Sigmoid colon (tissue), 4 donors: ENCODE data around the gene ZSWIM6.

ENCODE experiments used
- CTCF ChIP-seq, 4 experiments: fragments of 450-650 bp in 3 of 4; fragments of 200-600 bp in 1 of 4; IDR thresholded peaks; one replicate each; pipeline ENCODE4 v1.5.1; 2016 to 2019; ENCODE audit warnings: antibody characterized with exemption in 4 of 4, mild to moderate bottlenecking in 3 of 4, moderate library complexity in 2 of 4
- EP300 ChIP-seq, 4 donors: sonication (generic); formaldehyde crosslinking; IDR thresholded peaks; one replicate each; pipeline ENCODE4 v1.6.1; 2017; ENCODE audit warnings: antibody characterized with exemption in 4 of 4
- POLR2A ChIP-seq, 2 donors: fragments of 450-650 bp; IDR thresholded peaks; one replicate each; pipeline ENCODE4 v1.6.1; 2016; ENCODE audit warnings: antibody characterized with exemption in 2 of 2, mild to moderate bottlenecking in 2 of 2, moderate library complexity in 2 of 2
- POLR2AphosphoS5 ChIP-seq, 4 donors: sonication (generic); formaldehyde crosslinking; IDR thresholded peaks; one replicate each; pipeline ENCODE4 v1.6.1; 2017; ENCODE audit warnings: antibody characterized with exemption in 4 of 4

GRCh38 chr5:61397937-61398336 is 65.9 kb downstream of the ZSWIM6 start:
- no peak for TF ChIP-seq CTCF (IDR thresholded peaks at IDR 0.05)
- no peak for TF ChIP-seq POLR2AphosphoS5 (IDR thresholded peaks at IDR 0.05)
- no peak for TF ChIP-seq POLR2A (IDR thresholded peaks at IDR 0.05)
- TF ChIP-seq EP300 (IDR thresholded peaks at IDR 0.05): no peak
